Neutrophil (primary cell): Measurements from ENCODE around the gene EPN2.

Experiments used
- H3K27ac ChIP-seq: fragments of 200-600 bp; sonication (generic); 2 replicates; pipeline ENCODE4 v1.5.1; 2016; ENCODE audit warnings: mild to moderate bottlenecking, moderate library complexity
- H3K27me3 ChIP-seq: fragments of 200-600 bp; sonication (generic); 2 replicates; pipeline ENCODE4 v1.6.0; 2016; ENCODE audit warnings: mild to moderate bottlenecking
- H3K36me3 ChIP-seq: fragments of 200-600 bp; sonication (generic); 2 replicates; pipeline ENCODE4 v1.5.1; 2017
- H3K4me1 ChIP-seq, 2 experiments: fragments of 200-600 bp in 1 of 2; sonication (generic) in 1 of 2; 1 replicate in 1 of 2; 2 replicates in 1 of 2; pipeline versions ENCODE4 v1.5.1 to v1.6.1; 2013 to 2016; ENCODE audit warnings: low read depth in 1 of 2, low read length in 1 of 2, mild to moderate bottlenecking in 1 of 2, moderate library complexity in 1 of 2; ENCODE audit not compliant: control insufficient read depth in 1 of 2, insufficient read depth in 1 of 2
- H3K4me3 ChIP-seq, 2 experiments: fragments of 200-600 bp in 1 of 2; sonication (generic) in 1 of 2; 1 replicate in 1 of 2; 2 replicates in 1 of 2; pipeline ENCODE4 v1.5.1; 2013 to 2016; ENCODE audit warnings: low read depth in 1 of 2, low read length in 1 of 2, mild to moderate bottlenecking in 1 of 2, moderate library complexity in 1 of 2
- H3K9me3 ChIP-seq: fragments of 200-600 bp; sonication (generic); 2 replicates; pipeline ENCODE4 v1.5.1; 2016
- CTCF ChIP-seq: fragments of 200-600 bp; sonication (generic); IDR thresholded peaks from 2 replicates; pipeline ENCODE4 v1.5.1; 2016; ENCODE audit warnings: antibody characterized with exemption

Gene EPN2

GRCh38 chr17:19363114-19363438 is 125.9 kb downstream of the EPN2 start:
- H3K27ac ChIP-seq: no peak overlapping the region
- no peak for TF ChIP-seq CTCF
- no peaks in the 10 kb centered on the region for H3K9me3 ChIP-seq
- peak overlapping the region; percentile 83 to 92 for H3K4me3 ChIP-seq
- H3K27me3 ChIP-seq: peaks cover 27% of the 10 kb centered on the region
- no peaks in the 10 kb centered on the region for H3K36me3 ChIP-seq
- H3K4me1 ChIP-seq: peaks cover 7 to 15% of the 10 kb centered on the region in 2 experiments

- Histone ChIP-seq H3K36me3 (no peaks in the 10 kb centered on the region), H3K4me3 (peak overlapping the region in 1 of 2 experiments; percentile 92), H3K9me3 (no peaks in the 10 kb centered on the region), H3K27ac (no peak overlapping the region), H3K4me1 (peaks cover 7 to 15% of the 10 kb centered on the region in 2 experiments), H3K27me3 (peaks cover 27% of the 10 kb centered on the region)
- TF ChIP-seq CTCF: no peak
Observed at GRCh38 chr17:19363460-19364035, 126.4 kb downstream of the EPN2 start.

- Histone ChIP-seq H3K27ac (no peak overlapping the region), H3K4me1 (peaks cover 7 to 17% of the 10 kb centered on the region in 2 experiments), H3K9me3 (no peaks in the 10 kb centered on the region), H3K36me3 (no peaks in the 10 kb centered on the region), H3K27me3 (peaks cover 30% of the 10 kb centered on the region), H3K4me3 (no peak overlapping the region)
- TF ChIP-seq CTCF: no peak
Observed at GRCh38 chr17:19364699-19365498, 127.7 kb downstream of the EPN2 start.

- H3K4me1 ChIP-seq: peaks cover 10 to 22% of the 10 kb centered on the region in 2 experiments
- no peak for TF ChIP-seq CTCF
- no peaks in the 10 kb centered on the region for H3K9me3 ChIP-seq
Observed at GRCh38 chr17:19365499-19365817, 128.3 kb downstream of the EPN2 start.

GRCh38 chr17:19365833-19366636 is 128.9 kb downstream of the EPN2 start:
- Histone ChIP-seq H3K4me1 (peaks cover 14 to 26% of the 10 kb centered on the region in 2 experiments), H3K4me3 (no peak overlapping the region), H3K36me3 (no peaks in the 10 kb centered on the region), H3K27ac (no peak overlapping the region), H3K27me3 (peaks cover 32% of the 10 kb centered on the region), H3K9me3 (no peaks in the 10 kb centered on the region)
- TF ChIP-seq CTCF: no peak

More at GRCh38 chr17:19365499-19365817, 128.3 kb downstream of the EPN2 start:
- Histone ChIP-seq H3K27me3 (peaks cover 32% of the 10 kb centered on the region), H3K36me3 (no peaks in the 10 kb centered on the region), H3K4me3 (no peak overlapping the region), H3K27ac (no peak overlapping the region)
